WTC11 (cell line): ENCODE results near the gene RABGEF1. TPM values are rescaled to one million over a fixed set of nuclear protein-coding genes. Genes with fewer than 3 reads are reported as not detected.

ENCODE experiments used
- AFF4 ChIP-seq: sonication (generic); formaldehyde crosslinking; IDR thresholded peaks from 2 replicates; pipeline ENCODE4 v1.8.1; 2023; ENCODE audit warnings: mild to moderate bottlenecking, missing genetic modification reagents, borderline replicate concordance
- ARID4B ChIP-seq: sonication (generic); formaldehyde crosslinking; IDR thresholded peaks from 2 replicates; pipeline ENCODE4 v1.8.0; 2023; ENCODE audit warnings: missing genetic modification reagents, mild to moderate bottlenecking, borderline replicate concordance
- CBFB ChIP-seq: sonication (generic); formaldehyde crosslinking; IDR thresholded peaks from 2 replicates; pipeline ENCODE4 v1.8.1; 2022; ENCODE audit warnings: mild to moderate bottlenecking, low read depth, missing genetic modification reagents
- CTCF ChIP-seq: fragments of 200-600 bp; IDR thresholded peaks from 2 replicates; pipeline ENCODE4 v1.8.0; 2022; ENCODE audit warnings: antibody characterized with exemption
- ERG ChIP-seq: fragments of 250-450 bp; sonication (Bioruptor Pico); IDR thresholded peaks from 2 replicates; pipeline ENCODE4 v1.8.0; 2021; ENCODE audit warnings: mild to moderate bottlenecking
- ETV6 ChIP-seq: sonication (generic); formaldehyde crosslinking; IDR thresholded peaks from 2 replicates; pipeline ENCODE4 v1.8.1; 2022; ENCODE audit warnings: mild to moderate bottlenecking, missing genetic modification reagents
- FOXK1 ChIP-seq: sonication (generic); formaldehyde crosslinking; IDR thresholded peaks from 2 replicates; pipeline ENCODE4 v1.8.0; 2022; ENCODE audit warnings: mild to moderate bottlenecking, moderate library complexity, missing genetic modification reagents
- GABPB1 ChIP-seq: sonication (generic); formaldehyde crosslinking; IDR thresholded peaks from 2 replicates; pipeline ENCODE4 v1.8.1; 2023; ENCODE audit warnings: mild to moderate bottlenecking, missing genetic modification reagents
- IRF2 ChIP-seq: sonication (generic); formaldehyde crosslinking; IDR thresholded peaks from 2 replicates; pipeline ENCODE4 v1.8.0; 2022; ENCODE audit warnings: low read depth, missing genetic modification reagents, borderline replicate concordance
- NFE2L1 ChIP-seq: sonication (generic); formaldehyde crosslinking; IDR thresholded peaks from 2 replicates; pipeline ENCODE4 v1.8.1; 2023; ENCODE audit warnings: missing genetic modification reagents
- OVOL2 ChIP-seq: fragments of 250-450 bp; sonication (Bioruptor Pico); IDR thresholded peaks from 2 replicates; pipeline ENCODE4 v1.9.0; 2021; ENCODE audit warnings: mild to moderate bottlenecking, borderline replicate concordance
- RORB ChIP-seq: fragments of 250-450 bp; sonication (Bioruptor Pico); IDR thresholded peaks from 2 replicates; pipeline ENCODE4 v1.9.0; 2021; ENCODE audit warnings: mild to moderate bottlenecking
- STAT6 ChIP-seq: sonication (generic); formaldehyde crosslinking; conservative IDR thresholded peaks from 2 replicates; pipeline ENCODE4 v1.8.1; 2023; ENCODE audit warnings: mild to moderate bottlenecking, low read depth, missing genetic modification reagents, moderate library complexity
- TEAD4 ChIP-seq: sonication (generic); formaldehyde crosslinking; IDR thresholded peaks from 2 replicates; pipeline ENCODE4 v1.8.0; 2022; ENCODE audit warnings: mild to moderate bottlenecking, missing genetic modification reagents
- TP53 ChIP-seq: sonication (generic); formaldehyde crosslinking; IDR thresholded peaks from 2 replicates; pipeline ENCODE4 v1.8.1; 2023; ENCODE audit warnings: mild to moderate bottlenecking, missing genetic modification reagents
- USF2 ChIP-seq: sonication (generic); formaldehyde crosslinking; IDR thresholded peaks from 2 replicates; pipeline ENCODE4 v1.8.1; 2023; ENCODE audit warnings: mild to moderate bottlenecking, missing genetic modification reagents, moderate library complexity
- ZBTB43 ChIP-seq: sonication (generic); formaldehyde crosslinking; IDR thresholded peaks from 2 replicates; pipeline ENCODE4 v1.8.1; 2023; ENCODE audit warnings: mild to moderate bottlenecking, missing genetic modification reagents
- ZNF219 ChIP-seq: sonication (generic); formaldehyde crosslinking; IDR thresholded peaks from 2 replicates; pipeline ENCODE4 v1.8.0; 2023; ENCODE audit warnings: missing genetic modification reagents, mild to moderate bottlenecking, borderline replicate concordance
- ZNF232 ChIP-seq: sonication (generic); formaldehyde crosslinking; IDR thresholded peaks from 2 replicates; pipeline ENCODE4 v1.8.0; 2022; ENCODE audit warnings: mild to moderate bottlenecking, missing genetic modification reagents
- ZNF263 ChIP-seq: sonication (generic); formaldehyde crosslinking; IDR thresholded peaks from 2 replicates; pipeline ENCODE4 v1.8.1; 2022; ENCODE audit warnings: low read depth, mild to moderate bottlenecking, moderate library complexity, missing genetic modification reagents
- ZNF671 ChIP-seq: fragments of 250-450 bp; sonication (Bioruptor Pico); IDR thresholded peaks from 2 replicates; pipeline ENCODE4 v1.8.0; 2021; ENCODE audit warnings: mild to moderate bottlenecking
- total RNA-seq: library from RNA; stranded (reverse); gene quantifications from 3 replicates; pipeline ENCODE4 v1.2.3, GENCODE V29; 2021

The RABGEF1 gene
- total RNA-seq, 1 experiment from 2014 or later: 18.1 TPM

GRCh38 chr7:66844552-66845378 is 104.2 kb downstream of the RABGEF1 start (continued):
- TF ChIP-seq AFF4 (CRISPR knock-in tag): no peak
- peak; percentile 39; the same call in 1 of the 2 replicates for TF ChIP-seq NFE2L1 (CRISPR knock-in tag)
- TF ChIP-seq TP53: no peak
- no peak for TF ChIP-seq ZNF671 (CRISPR knock-in tag)
- TF ChIP-seq TEAD4 (CRISPR knock-in tag): no peak
- no peak for TF ChIP-seq RORB (CRISPR knock-in tag)
- no peak for TF ChIP-seq CTCF
- TF ChIP-seq ZNF219 (CRISPR knock-in tag): no peak
- TF ChIP-seq ZNF232 (CRISPR knock-in tag): peak; percentile 80
- peak; percentile 83; the same call in 1 of the 2 replicates for TF ChIP-seq ETV6 (CRISPR knock-in tag)
- TF ChIP-seq ZNF263 (CRISPR knock-in tag): no peak
- no peak for TF ChIP-seq STAT6
- no peak for TF ChIP-seq IRF2 (CRISPR knock-in tag)
- peak; percentile 45; the same call in 1 of the 2 replicates for TF ChIP-seq USF2 (CRISPR knock-in tag)
- no peak for TF ChIP-seq ARID4B (CRISPR knock-in tag)
- TF ChIP-seq ERG (CRISPR knock-in tag): no peak
- TF ChIP-seq GABPB1 (CRISPR knock-in tag): peak; percentile 93
- TF ChIP-seq ZBTB43 (CRISPR knock-in tag): 0 out of 2 replicates have a peak, but pooled peaks have one; percentile 45
- no peak for TF ChIP-seq CBFB
- peak; percentile 98 for TF ChIP-seq FOXK1 (CRISPR knock-in tag)
- TF ChIP-seq OVOL2 (CRISPR knock-in tag): no peak
